Right cardiac atrium (tissue), 5 donors: Measurements from ENCODE around the gene RNASE13. TPM values are rescaled to one million over a fixed set of nuclear protein-coding genes. Genes with fewer than 3 reads are reported as not detected.

Experiments
- ATAC-seq, 2 donors: fragments of 200-7000 bp; cut with Tn5 transposase; one replicate each; pipeline versions ENCODE4 v1.8.0 to v1.9.1; 2020; ENCODE audit warnings: moderate library complexity in 2 of 2, mild to moderate bottlenecking in 1 of 2
- DNase-seq, 3 donors: peaks; one replicate each; pipeline ENCODE4 v3.0.0-alpha.2; 2020
- H3K27ac ChIP-seq: one replicate; pipeline ENCODE4 v1.5.1; 2013; ENCODE audit warnings: mild to moderate bottlenecking, low read length, control low read depth, moderate library complexity
- H3K27me3 ChIP-seq: one replicate; pipeline ENCODE4 v1.6.1; 2013; ENCODE audit not compliant: control insufficient read depth, insufficient read depth
- H3K4me1 ChIP-seq: one replicate; pipeline ENCODE4 v1.6.1; 2013; ENCODE audit warnings: low read length; ENCODE audit not compliant: control insufficient read depth, insufficient read depth
- H3K4me3 ChIP-seq: one replicate; pipeline ENCODE4 v1.5.1; 2013; ENCODE audit warnings: low read length, control low read depth
- H3K9me3 ChIP-seq: one replicate; pipeline ENCODE4 v1.6.1; 2013; ENCODE audit warnings: low read length; ENCODE audit not compliant: control insufficient read depth
- WGBS: extraction: QIAGEN DNeasy Blood & Tissue Kit; methylation state at CpG from one replicate; pipeline ENCODE4 v1.1.7; 2013; 5-methylcytosine and 5-hydroxymethylcytosine counted together
- intact Hi-C, 4 donors: fragments of 100-400 bp; cut with DNase I; formaldehyde crosslinking; loops; one replicate each; pipeline versions ENCODE4 v1.11.0 to v1.14.0; 2022 to 2023
- polyA plus RNA-seq: library from polyadenylated mRNA; stranded (reverse); fragments of 200-250 nt; gene quantifications from one replicate; pipeline ENCODE4 v1.2.3, GENCODE V29; 2013
- total RNA-seq, 4 donors: library from RNA; stranded (reverse); fragmentation: NEBNext Ultra II Directional; extraction: Animal tissue kit (Norgen Biotek cat#: 25700); gene quantifications; one replicate each; pipeline ENCODE4 v1.2.1, GENCODE V29; 2021
- donor health status: healthy with polysubstance abuse.
- donor health status: DM: no; HTN: yes; CAD: no.
- donor health status: DM: no; HTN: no; CAD: no.
- donor health status: DM: no; HTN: yes; CAD: no; lungs with severe emphysema.
- donor health status: DM: yes; HTN: yes; CAD: no.

The RNASE13 gene
- total and polyA plus RNA-seq, 5 donors: not detected

- peak in 2 of 3 donors; percentile 79 for DNase-seq
- no peak overlapping the region for H3K4me3 ChIP-seq
- peaks cover 12% of the 10 kb centered on the region for H3K4me1 ChIP-seq
- intact Hi-C loops: no loop called here
- peak overlapping the region; percentile 92 for H3K27ac ChIP-seq
- H3K27me3 ChIP-seq: no peaks in the 10 kb centered on the region
- no peaks in the 10 kb centered on the region for H3K9me3 ChIP-seq
- no peak for ATAC-seq
- WGBS: 47% methylated on average over 7 of the region's 7 CpGs
Observed at GRCh38 chr14:21026274-21026987, 8.2 kb downstream of the RNASE13 start.

- H3K27ac ChIP-seq: peak overlapping the region; percentile 98
- H3K4me1 ChIP-seq: peaks cover 12% of the 10 kb centered on the region
- H3K27me3 ChIP-seq: no peaks in the 10 kb centered on the region
- ATAC-seq (peak; percentile 72 to 82), DNase-seq (peak; percentile 87 to 96 (median 95))
- no peaks in the 10 kb centered on the region for H3K9me3 ChIP-seq
- H3K4me3 ChIP-seq: peak overlapping the region; percentile 90
- intact Hi-C loops: no loop called here
- 3% methylated on average over 58 of the region's 58 CpGs for WGBS
Observed at GRCh38 chr14:21025371-21026273, 9.0 kb downstream of the RNASE13 start.

GRCh38 chr14:21024585-21025370 is 9.8 kb downstream of the RNASE13 start, which contains the start of gene NDRG2:
TSS of gene NDRG2 (minus strand) at chr14:21025061. CDS start at chr14:21023315, 1,746 bp downstream.
- H3K9me3 ChIP-seq: no peaks in the 10 kb centered on the region
- DNase-seq: peak; percentile 83 to 96 (median 95)
- H3K4me3 ChIP-seq: peak within 1 kb of the TSS; percentile 90
- peaks cover 12% of the 10 kb centered on the region for H3K4me1 ChIP-seq
- H3K27me3 ChIP-seq: no peaks in the 10 kb centered on the region
- ATAC-seq: peak; percentile 88 to 91
- intact Hi-C loops: no loop called here
- under 1% methylated on average over 72 of the region's 72 CpGs for WGBS
- peak within 1 kb of the TSS; percentile 98 for H3K27ac ChIP-seq

GRCh38 chr14:21023817-21024584 is 10.6 kb downstream of the RNASE13 start:
- H3K27me3 ChIP-seq: no peaks in the 10 kb centered on the region
- ATAC-seq (peak in 1 of 2 donors; percentile 3), DNase-seq (peak in 2 of 3 donors; percentile 45 to 65)
- H3K4me3 ChIP-seq: peak overlapping the region; percentile 90
- peak overlapping the region; percentile 87 for H3K27ac ChIP-seq
- 18% methylated on average over 17 of the region's 17 CpGs for WGBS
- intact Hi-C loops: no loop called here
- H3K9me3 ChIP-seq: no peaks in the 10 kb centered on the region
- peaks cover 12% of the 10 kb centered on the region for H3K4me1 ChIP-seq

GRCh38 chr14:21023174-21023573 is 11.4 kb downstream of the RNASE13 start:
- intact Hi-C loops: no loop called here
- DNase-seq: peak in 2 of 3 donors; percentile 56 to 64

GRCh38 chr14:21022686-21023085 is 11.9 kb downstream of the RNASE13 start:
- ATAC-seq: no peak
- H3K27me3 ChIP-seq: no peaks in the 10 kb centered on the region
- WGBS: 65% methylated on average over 5 of the region's 5 CpGs
- peak overlapping the region; percentile 87 for H3K27ac ChIP-seq
- no peak for DNase-seq
- peaks cover 12% of the 10 kb centered on the region for H3K4me1 ChIP-seq
- intact Hi-C loops: no loop called here
- no peaks in the 10 kb centered on the region for H3K9me3 ChIP-seq
- peak overlapping the region; percentile 90 for H3K4me3 ChIP-seq

More at GRCh38 chr14:21023174-21023573, 11.4 kb downstream of the RNASE13 start:
- Histone ChIP-seq H3K4me1 (peaks cover 12% of the 10 kb centered on the region), H3K27me3 (no peaks in the 10 kb centered on the region), H3K27ac (peak overlapping the region; percentile 87), H3K9me3 (no peaks in the 10 kb centered on the region), H3K4me3 (peak overlapping the region; percentile 90)
- ATAC-seq: no peak
- 26% methylated on average over 7 of the region's 7 CpGs for WGBS

- 88% methylated on average over 5 of the region's 5 CpGs for WGBS
- Histone ChIP-seq H3K9me3 (no peaks in the 10 kb centered on the region), H3K4me3 (no peak overlapping the region), H3K4me1 (peaks cover 4% of the 10 kb centered on the region), H3K27me3 (no peaks in the 10 kb centered on the region), H3K27ac (no peak overlapping the region)
- intact Hi-C loops: no loop called here
- DNase-seq (no peak), ATAC-seq (no peak)
Observed at GRCh38 chr14:21020977-21021545, 13.5 kb downstream of the RNASE13 start.

GRCh38 chr14:21019366-21019765 is 15.2 kb downstream of the RNASE13 start:
- DNase-seq (no peak), ATAC-seq (no peak)
- intact Hi-C loops: loop anchor here in 1 of 4 donors (5.0 kb wide), 1 partner anchor 73 kb away; no protein-coding TSS in a partner anchor
- WGBS: 54% methylated on average over 1 of the region's 1 CpG
- H3K4me1 ChIP-seq: peaks cover 4% of the 10 kb centered on the region
- no peak overlapping the region for H3K27ac ChIP-seq
- no peaks in the 10 kb centered on the region for H3K27me3 ChIP-seq
- H3K9me3 ChIP-seq: no peaks in the 10 kb centered on the region
- no peak overlapping the region for H3K4me3 ChIP-seq

GRCh38 chr14:21018781-21019180 is 15.8 kb downstream of the RNASE13 start:
- no peaks in the 10 kb centered on the region for H3K9me3 ChIP-seq
- no peak overlapping the region for H3K27ac ChIP-seq
- no peaks in the 10 kb centered on the region for H3K27me3 ChIP-seq
- WGBS: 93% methylated on average over 3 of the region's 3 CpGs
- H3K4me1 ChIP-seq: peaks cover 4% of the 10 kb centered on the region
- DNase-seq (no peak), ATAC-seq (no peak)
- intact Hi-C loops: loop anchor here in 1 of 4 donors (5.0 kb wide), 1 partner anchor 74 kb away; no protein-coding TSS in a partner anchor
- H3K4me3 ChIP-seq: no peak overlapping the region
